Fibroblast of skin of scalp (primary cell): ENCODE measurements around the gene RBBP8.
A peak's percentile ranks its signal among the peaks of the same experiment; 100 is the strongest.
"Not testable (repeated sequence)": the region's sequence is repeated elsewhere in the genome, so short reads cannot be mapped to it uniquely, and the experiment has no call there.

Experiments
- DNase-seq: peaks from one replicate; pipeline ENCODE4 v3.0.0-alpha.2; 2013

The RBBP8 gene

GRCh38 chr18:22946217-22946616 lies 13.1 kb downstream of the RBBP8 start:
- DNase-seq: no peak

GRCh38 chr18:22946846-22947245 lies 13.7 kb downstream of the RBBP8 start:
- DNase-seq: peak; percentile 15

GRCh38 chr18:22951823-22952222 lies 18.7 kb downstream of the RBBP8 start:
- DNase-seq: no peak

- no peak for DNase-seq
Measured at GRCh38 chr18:22952525-22952924, 19.4 kb downstream of the RBBP8 start.

- not testable (repeated sequence) for DNase-seq
Measured at GRCh38 chr18:22953982-22954381, 20.9 kb downstream of the RBBP8 start.

GRCh38 chr18:22956226-22956625 lies 23.1 kb downstream of the RBBP8 start:
- no peak for DNase-seq

GRCh38 chr18:22961156-22961555 lies 28.0 kb downstream of the RBBP8 start:
- DNase-seq: peak; percentile 11

- DNase-seq: no peak
Measured at GRCh38 chr18:22962004-22962403, 28.9 kb downstream of the RBBP8 start.

- DNase-seq: no peak
Measured at GRCh38 chr18:22964116-22964515, 31.0 kb downstream of the RBBP8 start.

- no peak for DNase-seq
Measured at GRCh38 chr18:22964722-22965121, 31.6 kb downstream of the RBBP8 start.

- no peak for DNase-seq
Measured at GRCh38 chr18:22971038-22971437, 37.9 kb downstream of the RBBP8 start.

- DNase-seq: no peak
Measured at GRCh38 chr18:22974001-22974400, 40.9 kb downstream of the RBBP8 start.

- DNase-seq: no peak
Measured at GRCh38 chr18:22974707-22975106, 41.6 kb downstream of the RBBP8 start.

- no peak for DNase-seq
Measured at GRCh38 chr18:22975508-22975907, 42.4 kb downstream of the RBBP8 start.

- peak; percentile 69 for DNase-seq
Measured at GRCh38 chr18:22977847-22978701, 44.9 kb downstream of the RBBP8 start.

- no peak for DNase-seq
Measured at GRCh38 chr18:22980394-22980793, 47.3 kb downstream of the RBBP8 start.

- DNase-seq: no peak
Measured at GRCh38 chr18:22981274-22982133, 48.4 kb downstream of the RBBP8 start.

- peak; percentile 56 for DNase-seq
Measured at GRCh38 chr18:22983175-22983574, 50.0 kb downstream of the RBBP8 start.

GRCh38 chr18:22985250-22985649 lies 52.1 kb downstream of the RBBP8 start:
- DNase-seq: no peak

- no peak for DNase-seq
Measured at GRCh38 chr18:22987547-22988189, 54.5 kb downstream of the RBBP8 start.

GRCh38 chr18:22988208-22988607 lies 55.1 kb downstream of the RBBP8 start:
- DNase-seq: no peak

- DNase-seq: no peak
Measured at GRCh38 chr18:22998344-22998743, 65.2 kb downstream of the RBBP8 start.

GRCh38 chr18:22999212-22999611 lies 66.1 kb downstream of the RBBP8 start:
- DNase-seq: peak; percentile 6
